ENCODE data around the gene GTSF1L.

GTSF1L gene

GRCh38 chr20:43755851-43756250 lies 29.0 kb upstream of the GTSF1L start:
- no peak overlapping the region for H3K4me3 ChIP-seq (ENCODE audit: low read length)
- no peaks in the 10 kb centered on the region for H3K27me3 ChIP-seq (ENCODE audit: insufficient read depth, low read length)
- H3K27ac ChIP-seq (ENCODE audit: low read length): no peak overlapping the region
- H3K4me1 ChIP-seq (ENCODE audit: insufficient read depth, low read length): no peaks in the 10 kb centered on the region
- H3K36me3 ChIP-seq (ENCODE audit: insufficient read depth, low read depth, low read length): no peaks in the 10 kb centered on the region
- no peaks in the 10 kb centered on the region for H3K9me3 ChIP-seq (ENCODE audit: insufficient read depth, low read depth, low read length)
- H3K9ac ChIP-seq (ENCODE audit: low read depth, low read length): no peak overlapping the region

- no peaks in the 10 kb centered on the region for H3K4me1 ChIP-seq (ENCODE audit: insufficient read depth, low read length)
- no peak overlapping the region for H3K4me3 ChIP-seq (ENCODE audit: low read length)
- H3K27me3 ChIP-seq (ENCODE audit: insufficient read depth, low read length): 0 out of 2 replicates have a peak, but pooled peaks cover under 1% of the 10 kb centered on the region
- H3K36me3 ChIP-seq (ENCODE audit: insufficient read depth, low read depth, low read length): no peaks in the 10 kb centered on the region
- H3K9me3 ChIP-seq (ENCODE audit: insufficient read depth, low read depth, low read length): no peaks in the 10 kb centered on the region
- no peak overlapping the region for H3K27ac ChIP-seq (ENCODE audit: low read length)
- H3K9ac ChIP-seq (ENCODE audit: low read depth, low read length): no peak overlapping the region
These were observed 28.6 kb upstream of the GTSF1L start for GRCh38 chr20:43755390-43755789.

DNA sequence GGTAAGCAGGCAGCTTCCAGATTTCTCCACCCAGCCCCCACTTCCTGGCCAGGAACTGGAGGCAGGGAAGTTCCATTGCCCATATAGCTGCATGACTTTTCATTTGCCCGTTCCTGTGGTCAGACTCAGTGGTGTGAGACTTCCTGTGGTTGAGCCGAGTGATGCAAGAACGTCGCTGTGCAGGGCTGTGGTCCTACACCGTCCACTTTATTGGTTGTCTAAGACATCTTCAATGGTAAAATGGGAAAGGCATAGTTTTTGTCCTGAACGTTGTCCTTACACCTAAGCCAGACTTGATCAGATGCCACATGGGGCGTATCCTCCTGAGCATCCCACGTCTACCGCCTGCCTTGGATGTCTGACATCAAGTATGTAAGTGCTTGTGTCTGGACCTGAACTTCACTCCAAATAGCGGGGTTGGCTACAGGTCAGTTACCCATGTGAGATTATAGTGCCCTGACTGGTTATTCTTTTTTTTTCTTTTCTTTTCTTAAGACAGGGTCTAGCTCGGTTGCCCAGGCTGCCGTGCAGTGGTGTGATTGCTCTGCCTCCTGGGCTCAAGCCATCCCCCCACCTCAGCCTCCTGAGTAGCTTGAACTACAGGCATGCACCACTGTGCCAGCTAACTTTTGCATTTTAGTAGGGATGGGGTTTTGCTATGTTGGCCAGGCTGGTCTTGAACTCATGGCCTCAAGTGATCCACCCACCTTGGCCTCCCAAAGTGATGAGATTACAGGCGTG lies 25.9 kb upstream of the GTSF1L start:
- no peak overlapping the region for H3K9ac ChIP-seq (ENCODE audit: low read depth, low read length)
- no peak overlapping the region for H3K4me3 ChIP-seq (ENCODE audit: low read length)
- H3K27me3 ChIP-seq (ENCODE audit: insufficient read depth, low read length): peaks cover 6% of the 10 kb centered on the region; the same call in 1 of the 2 replicates
- no peaks in the 10 kb centered on the region for H3K9me3 ChIP-seq (ENCODE audit: insufficient read depth, low read depth, low read length)
- no peaks in the 10 kb centered on the region for H3K4me1 ChIP-seq (ENCODE audit: insufficient read depth, low read length)
- no peaks in the 10 kb centered on the region for H3K36me3 ChIP-seq (ENCODE audit: insufficient read depth, low read depth, low read length)
- no peak overlapping the region for H3K27ac ChIP-seq (ENCODE audit: low read length)

DNA sequence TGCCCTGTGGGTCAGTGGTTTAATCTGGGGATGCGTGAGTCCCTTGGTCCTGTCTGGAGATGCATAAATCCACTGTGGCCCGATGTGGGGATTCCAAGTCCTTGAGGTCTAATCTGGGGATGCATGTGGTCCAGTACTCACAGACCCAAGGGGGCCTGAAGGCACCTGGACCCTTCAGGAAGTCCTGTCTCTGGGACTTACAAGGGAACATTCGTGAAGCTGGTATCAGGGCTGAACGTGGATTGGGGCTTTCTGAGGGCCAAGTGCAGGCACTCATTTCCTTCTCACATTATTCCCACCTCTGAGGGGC lies 25.2 kb upstream of the GTSF1L start:
- no peaks in the 10 kb centered on the region for H3K4me1 ChIP-seq (ENCODE audit: insufficient read depth, low read length)
- H3K36me3 ChIP-seq (ENCODE audit: insufficient read depth, low read depth, low read length): no peaks in the 10 kb centered on the region
- peaks cover 6% of the 10 kb centered on the region; the same call in 1 of the 2 replicates for H3K27me3 ChIP-seq (ENCODE audit: insufficient read depth, low read length)
- no peak overlapping the region for H3K27ac ChIP-seq (ENCODE audit: low read length)
- no peak overlapping the region for H3K4me3 ChIP-seq (ENCODE audit: low read length)
- H3K9me3 ChIP-seq (ENCODE audit: insufficient read depth, low read depth, low read length): no peaks in the 10 kb centered on the region
- no peak overlapping the region for H3K9ac ChIP-seq (ENCODE audit: low read depth, low read length)

DNA sequence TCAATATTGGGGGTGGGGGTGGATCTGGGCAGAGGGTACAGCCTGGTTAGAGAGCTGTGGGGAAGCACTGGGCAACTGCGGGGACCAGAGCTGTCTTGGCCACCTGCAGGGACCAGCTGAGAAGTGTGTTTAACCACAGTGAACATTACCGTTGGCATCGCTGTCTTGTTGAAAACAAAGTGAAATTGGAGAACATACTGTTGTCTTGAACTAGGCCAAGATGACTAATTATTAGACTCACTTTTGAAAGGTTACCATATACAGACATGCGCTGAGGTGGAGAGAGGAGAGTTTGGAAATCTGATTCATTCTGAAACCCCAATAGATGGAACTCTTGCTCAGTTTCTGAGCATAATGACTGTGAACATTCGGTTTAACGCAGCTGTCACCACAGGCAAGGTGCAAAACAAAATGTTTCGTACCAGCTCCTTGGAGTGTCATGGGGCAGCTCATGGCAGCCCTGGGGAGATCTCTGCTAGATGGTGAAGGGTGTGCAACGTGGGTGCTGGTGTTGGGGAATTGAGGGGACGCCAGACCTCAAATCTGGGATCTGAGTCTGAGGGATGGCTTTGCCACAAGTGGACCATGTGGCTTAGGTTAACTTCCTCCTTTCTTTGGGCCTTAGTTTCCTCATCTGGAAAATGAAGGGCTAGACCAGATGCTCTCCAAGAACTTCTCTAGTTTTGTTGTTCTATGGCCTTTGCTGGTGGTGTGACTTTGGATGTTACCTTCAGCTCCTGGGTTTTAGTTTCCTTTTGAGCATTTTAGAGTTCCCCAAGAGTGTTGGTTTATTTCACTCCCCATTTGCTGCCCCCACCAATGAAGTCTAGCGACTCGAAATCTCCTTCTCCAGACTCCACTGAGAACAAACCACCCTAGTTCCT lies 24.6 kb upstream of the GTSF1L start:
- Histone ChIP-seq H3K4me1 (ENCODE audit: insufficient read depth, low read length) (no peaks in the 10 kb centered on the region), H3K4me3 (ENCODE audit: low read length) (no peak overlapping the region), H3K9ac (ENCODE audit: low read depth, low read length) (no peak overlapping the region), H3K36me3 (ENCODE audit: insufficient read depth, low read depth, low read length) (no peaks in the 10 kb centered on the region), H3K9me3 (ENCODE audit: insufficient read depth, low read depth, low read length) (no peaks in the 10 kb centered on the region), H3K27ac (ENCODE audit: low read length) (no peak overlapping the region), H3K27me3 (ENCODE audit: insufficient read depth, low read length) (peaks cover 6% of the 10 kb centered on the region; the same call in 1 of the 2 replicates)

GRCh38 chr20:43750774-43751166 lies 24.0 kb upstream of the GTSF1L start:
- H3K4me3 ChIP-seq (ENCODE audit: low read length): no peak overlapping the region
- H3K27ac ChIP-seq (ENCODE audit: low read length): no peak overlapping the region
- H3K9ac ChIP-seq (ENCODE audit: low read depth, low read length): no peak overlapping the region
- no peaks in the 10 kb centered on the region for H3K9me3 ChIP-seq (ENCODE audit: insufficient read depth, low read depth, low read length)
- H3K27me3 ChIP-seq (ENCODE audit: insufficient read depth, low read length): peaks cover 6% of the 10 kb centered on the region; the same call in 1 of the 2 replicates
- no peaks in the 10 kb centered on the region for H3K36me3 ChIP-seq (ENCODE audit: insufficient read depth, low read depth, low read length)
- no peaks in the 10 kb centered on the region for H3K4me1 ChIP-seq (ENCODE audit: insufficient read depth, low read length)

DNA sequence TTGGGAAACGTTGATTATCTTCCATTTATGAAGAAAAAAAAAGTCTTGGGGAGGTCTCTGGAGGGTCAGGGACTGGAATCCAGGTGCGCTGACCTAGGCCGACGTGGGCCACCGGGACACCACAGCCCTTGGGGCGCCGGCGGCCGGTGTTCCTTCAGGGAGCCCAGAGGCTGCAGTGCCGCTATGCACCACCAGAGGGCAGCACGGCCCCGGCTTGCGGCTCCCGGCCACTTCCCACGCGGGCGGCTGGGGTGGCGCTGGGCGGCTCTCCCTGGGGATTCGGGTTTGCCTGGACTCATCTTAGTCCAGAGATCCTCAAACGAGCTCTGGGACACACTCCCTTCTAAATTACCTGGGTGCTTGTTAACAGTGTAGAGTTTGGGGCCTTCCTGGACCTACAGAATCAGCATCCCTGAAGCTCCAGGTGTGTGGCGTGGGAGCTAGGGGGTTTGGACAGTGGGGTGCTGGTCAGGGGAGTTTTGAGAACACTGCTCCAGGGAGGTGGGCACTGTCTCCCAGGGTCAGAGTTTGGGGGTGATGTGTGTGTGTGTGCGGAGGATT lies 23.0 kb upstream of the GTSF1L start:
- Histone ChIP-seq H3K27ac (ENCODE audit: low read length) (no peak overlapping the region), H3K27me3 (ENCODE audit: insufficient read depth, low read length) (peaks cover 6% of the 10 kb centered on the region; the same call in 1 of the 2 replicates), H3K9ac (ENCODE audit: low read depth, low read length) (no peak overlapping the region), H3K4me1 (ENCODE audit: insufficient read depth, low read length) (no peaks in the 10 kb centered on the region), H3K4me3 (ENCODE audit: low read length) (no peak overlapping the region), H3K36me3 (ENCODE audit: insufficient read depth, low read depth, low read length) (no peaks in the 10 kb centered on the region), H3K9me3 (ENCODE audit: insufficient read depth, low read depth, low read length) (no peaks in the 10 kb centered on the region)

- H3K4me1 ChIP-seq (ENCODE audit: insufficient read depth, low read length): no peaks in the 10 kb centered on the region
- H3K4me3 ChIP-seq (ENCODE audit: low read length): no peak overlapping the region
- no peak overlapping the region for H3K9ac ChIP-seq (ENCODE audit: low read depth, low read length)
- no peaks in the 10 kb centered on the region for H3K9me3 ChIP-seq (ENCODE audit: insufficient read depth, low read depth, low read length)
- H3K27ac ChIP-seq (ENCODE audit: low read length): no peak overlapping the region
- H3K27me3 ChIP-seq (ENCODE audit: insufficient read depth, low read length): peaks cover 6% of the 10 kb centered on the region; the same call in 1 of the 2 replicates
- H3K36me3 ChIP-seq (ENCODE audit: insufficient read depth, low read depth, low read length): no peaks in the 10 kb centered on the region
These were observed 21.5 kb upstream of the GTSF1L start for GRCh38 chr20:43748274-43748673.

DNA sequence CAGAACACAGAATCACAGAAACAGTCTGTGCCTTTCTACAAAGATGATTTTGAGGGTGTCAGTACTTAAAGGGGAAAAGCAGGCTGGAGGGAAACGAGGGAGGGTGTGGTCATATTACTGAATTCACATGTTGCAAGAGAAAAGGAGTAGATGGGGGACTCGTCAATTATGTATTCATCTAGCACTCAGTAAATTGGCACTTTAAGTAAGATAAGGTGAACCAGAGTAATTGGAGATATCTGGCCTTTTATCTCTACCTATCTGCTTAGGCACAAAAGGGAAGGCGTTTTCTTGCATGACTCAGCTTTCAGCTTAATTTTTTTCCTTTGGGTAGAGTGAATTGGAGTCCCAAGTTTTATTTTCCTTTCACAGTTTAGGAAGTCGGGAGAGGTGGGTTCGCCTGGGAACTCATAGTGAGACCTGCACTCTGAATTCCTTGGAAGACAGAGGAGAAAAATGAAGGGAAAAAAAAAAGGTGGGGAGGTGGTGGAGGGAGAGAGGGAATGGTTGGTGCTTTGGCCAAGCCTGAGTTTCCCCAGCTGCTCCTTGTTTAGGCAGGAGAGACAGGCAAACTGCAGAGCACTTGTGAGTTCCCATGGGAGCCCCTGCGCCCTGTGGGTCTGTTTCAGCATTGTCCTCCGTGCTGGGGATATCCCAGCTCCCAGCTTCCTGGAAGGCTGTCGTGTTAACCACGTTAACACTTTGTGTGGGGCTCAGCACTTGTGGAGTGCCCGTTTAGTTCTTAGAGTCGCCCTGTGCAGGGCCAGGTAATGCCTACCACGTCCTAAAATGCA lies 19.7 kb upstream of the GTSF1L start:
- no peak overlapping the region for H3K9ac ChIP-seq (ENCODE audit: low read depth, low read length)
- no peaks in the 10 kb centered on the region for H3K36me3 ChIP-seq (ENCODE audit: insufficient read depth, low read depth, low read length)
- H3K27ac ChIP-seq (ENCODE audit: low read length): no peak overlapping the region
- H3K4me1 ChIP-seq (ENCODE audit: insufficient read depth, low read length): no peaks in the 10 kb centered on the region
- H3K4me3 ChIP-seq (ENCODE audit: low read length): no peak overlapping the region
- H3K9me3 ChIP-seq (ENCODE audit: insufficient read depth, low read depth, low read length): no peaks in the 10 kb centered on the region
- H3K27me3 ChIP-seq (ENCODE audit: insufficient read depth, low read length): peaks cover 6% of the 10 kb centered on the region; the same call in 1 of the 2 replicates

GRCh38 chr20:43744966-43745730 lies 18.3 kb upstream of the GTSF1L start:
- Histone ChIP-seq H3K9me3 (ENCODE audit: insufficient read depth, low read depth, low read length) (no peaks in the 10 kb centered on the region), H3K9ac (ENCODE audit: low read depth, low read length) (no peak overlapping the region), H3K27ac (ENCODE audit: low read length) (no peak overlapping the region), H3K4me3 (ENCODE audit: low read length) (no peak overlapping the region), H3K4me1 (ENCODE audit: insufficient read depth, low read length) (no peaks in the 10 kb centered on the region), H3K36me3 (ENCODE audit: insufficient read depth, low read depth, low read length) (no peaks in the 10 kb centered on the region), H3K27me3 (ENCODE audit: insufficient read depth, low read length) (peaks cover 3% of the 10 kb centered on the region; the same call in 1 of the 2 replicates)

Data from iPS-20b (cell line).